NCI-H1417 (cell line): ENCODE data around the gene SDC1.
"Not testable (repeated sequence)": the region's sequence is repeated elsewhere in the genome, so short reads cannot be mapped to it uniquely, and the experiment has no call there.

Experiments used
- DNase-seq, 3 experiments: peaks; one replicate each; lab custom pipeline; 2025; lab: John Stamatoyannopoulos, UW

The SDC1 gene

GRCh38 chr2:20196657-20197161, 28.2 kb downstream of the SDC1 start:
- DNase-seq: peak; percentile 71 to 87 (median 81)

- no peak for DNase-seq
These were observed 28.8 kb downstream of the SDC1 start for GRCh38 chr2:20196053-20196656.

- no peak for DNase-seq
These were observed 29.4 kb downstream of the SDC1 start for GRCh38 chr2:20195431-20196033.

GRCh38 chr2:20195016-20195411, 29.9 kb downstream of the SDC1 start:
- not testable (repeated sequence) for DNase-seq

- no peak for DNase-seq
These were observed 30.6 kb downstream of the SDC1 start for GRCh38 chr2:20194097-20195015.

- no peak for DNase-seq
These were observed 31.7 kb downstream of the SDC1 start for GRCh38 chr2:20193185-20193584.

- no peak for DNase-seq
These were observed 32.1 kb downstream of the SDC1 start for GRCh38 chr2:20192781-20193180.

GRCh38 chr2:20191714-20192569, 33.0 kb downstream of the SDC1 start:
- DNase-seq: no peak

GRCh38 chr2:20190876-20191713, 33.8 kb downstream of the SDC1 start:
- DNase-seq: no peak

GRCh38 chr2:20190170-20190569, 34.8 kb downstream of the SDC1 start:
- peak; percentile 15 to 48 (median 32) for DNase-seq

- DNase-seq: no peak
These were observed 35.5 kb downstream of the SDC1 start for GRCh38 chr2:20189299-20189931.

GRCh38 chr2:20188851-20189250, 36.1 kb downstream of the SDC1 start:
- DNase-seq: peak in 1 of 3 experiments; percentile 52

- no peak for DNase-seq
These were observed 36.7 kb downstream of the SDC1 start for GRCh38 chr2:20188201-20188600.

GRCh38 chr2:20187331-20187730, 37.6 kb downstream of the SDC1 start:
- DNase-seq: peak in 2 of 3 experiments; percentile 21 to 43

- DNase-seq: no peak
These were observed 38.1 kb downstream of the SDC1 start for GRCh38 chr2:20186855-20187187.

- DNase-seq: no peak
These were observed 38.7 kb downstream of the SDC1 start for GRCh38 chr2:20186078-20186854.

GRCh38 chr2:20185176-20186022, 39.5 kb downstream of the SDC1 start:
- peak; percentile 24 to 39 (median 34) for DNase-seq

- no peak for DNase-seq
These were observed 40.6 kb downstream of the SDC1 start for GRCh38 chr2:20184067-20184938.
